Suppressor macrophage (primary cell): ENCODE data around the gene AGBL4.

Experiments used
- DNase-seq, 4 experiments: peaks; one replicate each; pipeline ENCODE4 v3.0.0-alpha.2; 2020 to 2022

Gene AGBL4

DNA sequence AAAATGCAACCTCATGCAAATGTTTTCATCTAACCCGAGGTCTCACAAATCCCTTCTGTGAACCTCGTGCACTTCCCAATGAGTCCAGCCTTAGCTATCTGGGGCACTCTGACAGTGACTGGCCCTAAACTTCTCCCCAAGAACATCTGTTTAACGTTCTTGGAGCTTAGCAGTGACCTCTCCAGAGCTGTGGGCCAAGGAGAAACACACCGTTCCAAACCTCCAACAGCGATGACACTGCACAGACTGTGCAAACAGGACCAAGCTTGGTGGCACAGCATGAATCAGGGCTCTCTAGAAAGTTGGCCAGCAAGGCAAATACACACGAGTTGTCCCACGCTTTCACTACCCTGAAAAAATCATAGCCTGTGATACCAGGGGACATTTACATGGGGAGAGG lies 1262.9 kb downstream of the AGBL4 start:
- no peak for DNase-seq

- no peak for DNase-seq
These were observed 1264.8 kb downstream of the AGBL4 start for GRCh38 chr1:48758976-48759375.

- no peak for DNase-seq
These were observed 1266.4 kb downstream of the AGBL4 start for GRCh38 chr1:48757363-48757762.

- DNase-seq = no peak
These were observed 1267.0 kb downstream of the AGBL4 start for GRCh38 chr1:48756683-48757316.

- no peak for DNase-seq
These were observed 1270.5 kb downstream of the AGBL4 start for GRCh38 chr1:48753293-48753692.

- peak; percentile 20 to 66 (median 56) for DNase-seq
These were observed 1273.6 kb downstream of the AGBL4 start for GRCh38 chr1:48750109-48750508.

- no peak for DNase-seq
These were observed 1274.7 kb downstream of the AGBL4 start for GRCh38 chr1:48749068-48749467.

DNA sequence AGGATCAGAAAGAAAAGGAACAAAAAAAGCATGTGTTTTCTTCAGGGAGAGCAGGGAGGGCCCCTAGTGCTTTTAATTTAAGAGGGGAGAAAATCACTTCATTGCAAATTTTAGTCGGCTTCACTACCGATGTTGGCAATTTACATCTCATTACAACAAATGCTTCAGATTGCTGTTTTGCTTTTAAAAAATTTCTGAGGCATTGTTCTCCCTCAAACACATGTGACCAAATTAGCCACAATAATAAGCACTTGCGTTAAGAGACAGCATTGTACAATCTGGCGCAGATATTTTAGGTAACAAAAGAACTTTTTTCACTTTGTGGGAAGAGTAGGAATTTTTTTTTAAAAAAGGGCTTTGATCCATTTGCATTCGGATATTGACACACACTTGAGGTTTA lies 1276.8 kb downstream of the AGBL4 start:
- no peak for DNase-seq

- no peak for DNase-seq
These were observed 1279.7 kb downstream of the AGBL4 start for GRCh38 chr1:48744032-48744431.

GRCh38 chr1:48743480-48743879 lies 1280.3 kb downstream of the AGBL4 start:
- DNase-seq = no peak

DNA sequence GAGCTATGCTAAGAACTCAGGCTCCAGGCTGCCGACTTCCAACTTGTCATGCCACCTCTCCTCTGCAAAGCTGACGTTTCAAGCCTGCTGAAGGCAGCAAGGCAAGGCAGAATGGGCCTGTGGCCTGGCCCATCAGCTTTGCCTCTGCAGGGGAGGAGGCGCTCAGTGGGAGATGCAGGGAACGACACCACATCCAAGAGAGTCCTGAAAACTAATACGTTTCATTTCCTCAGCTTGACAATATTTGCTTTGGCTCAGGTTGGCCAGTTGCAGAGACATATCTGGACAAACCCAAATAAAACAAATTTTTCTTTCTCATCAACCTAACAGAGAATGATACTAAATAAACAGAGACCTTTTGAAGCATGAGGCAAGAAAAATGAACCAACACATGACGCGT lies 1282.4 kb downstream of the AGBL4 start:
- DNase-seq = no peak

- DNase-seq = no peak
These were observed 1283.1 kb downstream of the AGBL4 start for GRCh38 chr1:48740621-48741020.

GRCh38 chr1:48739091-48739490 lies 1284.7 kb downstream of the AGBL4 start:
- DNase-seq = peak in 2 of 4 experiments; percentile 2 to 13

- peak; percentile 31 to 63 (median 62) for DNase-seq
These were observed 1285.4 kb downstream of the AGBL4 start for GRCh38 chr1:48738356-48738755.

- no peak for DNase-seq
These were observed 1288.0 kb downstream of the AGBL4 start for GRCh38 chr1:48735796-48736195.

- no peak for DNase-seq
These were observed 1293.4 kb downstream of the AGBL4 start for GRCh38 chr1:48730164-48730910.

DNA sequence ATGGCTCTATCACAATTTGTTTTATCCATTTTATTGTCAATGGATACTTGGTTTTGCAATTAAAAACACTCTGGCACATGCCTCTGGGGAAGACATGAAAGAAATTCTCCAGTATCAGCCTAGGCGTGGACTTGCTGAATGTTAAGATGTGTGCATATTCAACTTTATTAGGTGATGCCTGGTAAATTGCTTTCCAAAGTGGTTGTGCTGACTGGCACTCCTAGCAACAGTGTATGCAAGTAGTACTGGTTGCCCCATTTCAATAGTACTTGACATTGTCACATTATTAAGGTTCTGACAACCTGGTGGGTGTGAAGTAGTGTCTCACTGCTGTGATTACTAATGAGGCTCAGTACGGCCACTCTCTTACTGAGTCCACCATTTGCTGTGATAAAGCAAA lies 1295.2 kb downstream of the AGBL4 start:
- no peak for DNase-seq

DNA sequence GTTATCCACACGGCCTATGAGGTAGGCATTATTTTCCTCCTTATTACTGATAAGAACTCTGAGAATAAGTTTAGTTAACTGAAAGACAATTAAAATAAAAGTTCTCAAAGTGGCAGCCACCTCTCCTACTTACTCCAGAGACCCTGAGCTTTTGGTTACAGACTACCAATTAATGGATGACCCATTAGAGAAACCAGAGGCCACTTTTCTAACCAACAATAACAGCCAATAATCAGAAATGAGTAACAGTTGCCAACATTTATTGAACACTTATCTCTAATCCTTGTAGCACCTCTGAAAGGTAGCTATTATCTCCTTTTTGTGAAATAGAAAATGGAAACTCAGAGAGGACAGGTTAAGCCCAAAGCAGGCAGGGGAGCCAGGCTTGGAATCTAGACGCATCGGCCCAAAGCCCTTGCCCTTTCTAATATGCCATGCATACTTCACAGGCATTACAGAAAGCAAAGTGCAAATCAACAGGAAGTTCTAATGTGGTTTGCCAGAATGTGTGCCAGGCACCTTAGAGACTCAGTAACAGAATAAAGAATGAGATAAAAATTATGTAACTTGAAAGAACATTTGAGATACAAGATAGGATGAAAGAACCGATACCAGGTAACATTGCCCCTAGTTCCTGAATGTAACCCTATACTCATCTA lies 1297.1 kb downstream of the AGBL4 start:
- no peak for DNase-seq

DNA sequence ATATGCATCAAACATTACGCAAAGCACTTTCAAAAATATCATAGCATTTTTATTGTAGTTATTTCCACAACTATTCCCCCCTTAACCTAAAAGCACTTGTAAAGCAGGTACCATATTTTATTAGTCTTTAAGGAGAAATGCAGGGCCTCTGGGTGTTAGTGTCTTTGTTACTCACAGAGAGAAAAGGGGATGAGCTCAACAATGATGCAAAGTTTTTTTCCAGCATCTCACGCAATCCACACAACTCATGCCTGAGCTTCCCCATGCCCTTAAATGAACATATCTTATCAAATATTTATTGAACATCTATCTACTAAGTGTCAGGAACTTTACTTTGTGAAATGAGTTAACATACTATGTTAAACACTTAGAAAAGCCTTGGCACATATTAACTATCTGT lies 1297.6 kb downstream of the AGBL4 start:
- DNase-seq = no peak

DNA sequence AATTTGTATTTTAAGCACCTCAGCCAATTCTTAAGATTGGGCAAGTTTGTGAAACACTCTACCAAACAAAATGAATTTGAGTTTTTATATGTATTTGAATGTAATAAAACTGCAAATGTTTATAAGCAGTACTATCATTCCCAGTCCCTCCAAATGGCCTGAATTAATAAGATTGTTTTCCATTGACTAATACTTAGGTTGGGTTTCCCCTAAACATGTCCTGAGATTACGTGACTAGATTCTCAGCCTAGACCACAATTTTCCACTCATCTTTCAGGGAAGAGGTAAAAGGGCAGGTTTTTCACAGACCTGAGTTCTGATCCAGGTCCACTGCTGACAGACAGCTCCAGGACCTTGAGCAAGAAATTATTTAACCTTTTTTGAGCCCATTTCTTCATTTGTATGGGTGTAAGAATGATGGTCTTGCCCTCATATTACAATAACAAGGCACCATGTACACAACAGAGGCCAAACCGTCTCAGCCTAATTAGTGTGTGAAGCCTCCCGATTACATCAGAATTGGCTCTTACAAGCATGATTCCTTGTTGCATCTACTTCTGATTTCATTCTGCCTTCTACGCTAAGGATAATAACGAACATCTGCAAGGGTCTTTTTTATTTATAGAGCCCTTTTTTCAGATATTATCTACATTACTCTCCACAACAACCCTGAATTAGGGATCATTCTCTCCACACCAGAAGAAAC lies 1298.3 kb downstream of the AGBL4 start:
- DNase-seq = no peak

DNA sequence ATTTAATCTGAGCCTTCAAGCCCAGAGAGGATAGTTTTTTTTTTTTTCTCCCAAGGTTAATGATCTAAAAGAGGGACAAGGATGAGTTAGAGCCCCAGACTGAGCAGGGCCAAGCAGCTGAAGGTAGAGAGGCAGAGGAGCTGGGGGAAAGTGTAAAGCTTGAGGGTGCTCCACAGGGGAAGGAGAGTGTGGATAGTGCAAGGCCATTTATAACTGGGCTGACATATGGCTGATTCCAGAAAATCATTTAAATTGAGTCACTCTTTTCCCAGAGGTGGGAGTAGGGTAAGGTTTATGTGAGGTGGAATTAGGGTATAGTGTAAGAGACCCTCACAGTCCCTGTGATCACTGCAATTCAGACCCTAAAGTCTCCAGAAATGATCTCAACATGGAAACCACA lies 1302.8 kb downstream of the AGBL4 start:
- no peak for DNase-seq

DNA sequence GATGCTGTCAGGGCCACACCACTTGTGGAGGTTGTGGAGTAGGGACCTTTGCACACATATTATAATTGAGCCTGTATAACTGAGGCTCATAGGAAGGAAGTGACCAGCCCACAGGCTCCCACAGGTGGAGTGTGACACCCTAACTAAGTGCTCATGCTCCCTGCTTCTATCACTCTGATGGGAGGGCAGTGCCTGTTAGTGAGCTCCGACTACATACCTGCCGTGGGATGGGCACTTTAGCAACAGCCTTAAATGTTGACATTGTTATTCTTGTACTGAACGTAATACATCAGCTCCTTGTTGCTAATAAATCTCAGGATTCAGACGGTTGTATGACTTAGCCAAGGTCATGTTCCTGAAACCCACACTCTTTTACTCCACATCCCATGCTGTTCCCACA lies 1305.0 kb downstream of the AGBL4 start:
- no peak for DNase-seq

DNA sequence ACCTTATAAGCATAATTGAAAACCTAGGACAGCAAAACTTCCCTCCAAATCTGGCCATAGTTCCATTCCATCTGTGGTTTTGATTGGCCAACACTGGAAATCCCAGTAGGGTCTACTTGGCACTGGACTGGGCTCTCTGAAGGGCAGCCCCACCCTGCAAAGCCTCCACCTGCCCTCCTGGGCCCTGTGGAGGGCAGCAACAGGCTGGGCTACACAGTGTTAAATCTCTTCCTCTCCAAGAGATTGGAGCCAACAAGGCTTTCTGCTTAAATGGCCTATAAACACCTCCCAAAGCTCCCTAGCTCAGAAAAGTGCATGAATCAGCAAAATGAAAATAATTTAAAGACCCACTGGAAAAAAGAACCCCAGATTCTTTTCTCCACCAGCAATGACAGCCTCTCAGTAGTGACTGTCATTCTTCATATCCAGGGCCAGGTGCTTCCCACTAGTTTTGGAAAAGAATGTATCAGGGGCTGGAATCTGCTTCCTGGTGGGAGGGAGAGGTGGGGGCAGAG lies 1305.6 kb downstream of the AGBL4 start:
- DNase-seq = no peak
